Measurements from ENCODE around the gene NUCB2.
A peak's percentile ranks its signal among the peaks of the same experiment; 100 is the strongest.

The NUCB2 gene

GRCh38 chr11:17347676-17348075 lies 71.1 kb downstream of the NUCB2 start:
- H3K27ac ChIP-seq, result no peak overlapping the region
- no peak for TF ChIP-seq CTCF (conservative IDR thresholded peaks at IDR 0.05)

GRCh38 chr11:17350455-17351171 lies 74.1 kb downstream of the NUCB2 start:
- H3K27ac ChIP-seq, result no peak overlapping the region
- no peak for TF ChIP-seq CTCF (conservative IDR thresholded peaks at IDR 0.05)

- no peak for TF ChIP-seq CTCF (conservative IDR thresholded peaks at IDR 0.05)
- peak overlapping the region; percentile 92 for H3K27ac ChIP-seq
Measured at GRCh38 chr11:17351172-17351509, 74.6 kb downstream of the NUCB2 start.

GRCh38 chr11:17351510-17352176 lies 75.1 kb downstream of the NUCB2 start, which contains the start of gene NCR3LG1:
Gene NCR3LG1 (plus strand): TSS chr11:17351800. CDS start chr11:17351970, 170 bp downstream.
- no peak for TF ChIP-seq CTCF (conservative IDR thresholded peaks at IDR 0.05)
- H3K27ac ChIP-seq, result peak within 1 kb of the TSS; percentile 92

- peak overlapping the region; percentile 92 for H3K27ac ChIP-seq
- no peak for TF ChIP-seq CTCF (conservative IDR thresholded peaks at IDR 0.05)
Measured at GRCh38 chr11:17352950-17353820, 76.6 kb downstream of the NUCB2 start.

GRCh38 chr11:17353821-17354600 lies 77.5 kb downstream of the NUCB2 start:
- peak overlapping the region; percentile 92 for H3K27ac ChIP-seq
- TF ChIP-seq CTCF (conservative IDR thresholded peaks at IDR 0.05), result no peak

Data from VCaP (cell line).